GM21723 (cell line): ENCODE results near the gene RGP1.

Experiments used
- ATAC-seq: cut with Tn5 transposase; IDR thresholded peaks from one replicate; pipeline ENCODE4 v1.9.1; 2021; ENCODE audit warnings: mild to moderate bottlenecking, moderate library complexity; ENCODE audit not compliant: unreplicated experiment

The RGP1 gene

GRCh38 chr9:35769763-35770162 lies 20.7 kb downstream of the RGP1 start:
- ATAC-seq = no peak

DNA sequence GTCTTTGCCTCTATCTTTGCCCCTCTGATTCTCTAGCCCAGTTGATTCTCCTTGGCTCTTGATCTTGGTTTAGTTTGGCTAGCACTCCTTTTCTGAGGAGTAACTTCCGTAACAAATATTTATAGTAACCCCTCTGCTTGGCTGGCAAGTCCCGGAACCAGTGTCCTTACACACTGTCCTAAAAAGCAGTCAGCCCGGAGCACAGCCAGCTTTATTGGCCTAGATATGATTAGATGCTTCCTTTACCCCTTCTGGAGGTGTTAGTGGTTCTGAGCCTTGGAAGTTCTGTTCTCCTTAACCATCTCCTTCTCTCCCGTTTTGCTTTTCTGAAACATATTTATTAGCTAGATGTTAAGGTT lies 22.0 kb downstream of the RGP1 start:
- no peak for ATAC-seq

GRCh38 chr9:35771534-35771933 lies 22.4 kb downstream of the RGP1 start:
- no peak for ATAC-seq

DNA sequence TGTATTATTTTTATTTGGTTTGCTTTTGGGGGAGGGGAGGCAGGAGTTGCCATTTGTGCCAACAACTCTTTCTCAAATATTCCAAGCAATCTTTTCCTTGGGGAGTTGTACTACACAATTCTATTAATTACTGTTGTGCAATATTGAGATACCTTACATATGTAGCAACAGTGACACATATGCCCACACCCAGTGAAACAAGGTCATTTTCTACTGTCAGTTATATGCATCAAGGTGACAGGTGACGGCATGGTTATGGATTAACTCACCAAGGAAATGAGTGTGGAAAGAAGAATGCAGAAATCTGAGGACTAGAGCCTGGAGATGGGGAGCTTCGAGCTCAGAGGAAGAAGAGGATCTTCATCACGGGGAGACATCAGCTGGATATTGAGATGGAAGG lies 22.9 kb downstream of the RGP1 start:
- ATAC-seq = no peak

GRCh38 chr9:35774907-35775635 lies 26.0 kb downstream of the RGP1 start:
- no peak for ATAC-seq

DNA sequence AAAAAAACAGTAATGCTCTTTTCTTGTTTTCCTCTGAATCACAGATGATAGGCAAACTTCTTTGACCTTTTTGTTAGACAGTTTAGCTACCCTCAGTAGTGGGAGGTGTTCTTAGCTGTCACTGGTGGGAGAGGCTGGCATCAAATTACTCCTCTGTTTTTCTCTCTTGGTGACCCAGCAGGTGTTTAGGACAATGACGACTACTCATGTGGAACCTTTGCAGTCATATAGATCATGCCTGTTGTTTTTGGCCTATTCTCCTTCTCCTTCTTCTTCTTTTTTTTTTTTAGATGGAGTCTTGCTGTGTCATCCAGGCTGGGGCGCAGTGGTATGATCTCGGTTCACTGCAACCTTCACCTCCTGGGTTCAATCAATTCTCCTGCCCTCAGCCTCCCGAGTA lies 26.9 kb downstream of the RGP1 start:
- no peak for ATAC-seq

DNA sequence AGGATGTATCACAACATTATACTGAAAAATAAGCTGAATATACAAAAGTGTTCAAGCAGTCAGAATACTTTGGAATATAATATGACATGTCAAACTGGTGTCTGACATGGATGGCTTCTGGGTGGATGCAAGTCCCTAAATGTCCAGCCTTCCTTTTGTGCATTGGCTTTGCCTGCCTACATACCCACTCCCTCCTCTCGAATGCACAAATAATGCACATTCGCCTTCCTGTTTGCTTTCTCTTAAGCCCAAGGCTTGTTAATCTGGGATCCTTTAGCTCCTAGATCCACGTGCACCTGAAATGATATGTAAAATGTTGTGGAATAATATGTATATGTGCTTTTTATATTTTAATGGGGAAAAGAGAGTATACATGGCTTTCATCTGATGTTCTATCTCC lies 29.4 kb downstream of the RGP1 start:
- ATAC-seq = no peak

DNA sequence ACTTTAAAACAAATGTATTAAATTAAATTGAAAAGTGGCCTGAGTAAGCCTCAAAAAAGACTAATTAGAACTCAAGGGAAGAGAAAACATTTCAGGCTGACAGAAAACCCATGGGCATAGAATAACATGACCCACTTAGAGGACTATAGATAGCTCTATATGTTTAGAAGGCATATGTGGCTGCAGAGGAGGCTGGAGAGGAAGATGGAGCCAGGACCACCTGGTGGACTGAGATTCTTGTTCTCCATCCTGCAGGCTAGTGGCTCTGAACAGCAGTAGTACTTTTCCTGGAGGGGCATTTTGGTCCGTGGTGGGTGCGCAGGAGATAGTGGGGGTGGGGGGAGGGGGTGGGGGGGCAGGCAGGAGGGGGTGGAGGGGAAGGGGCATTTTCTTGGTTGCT lies 32.0 kb downstream of the RGP1 start:
- ATAC-seq = no peak

DNA sequence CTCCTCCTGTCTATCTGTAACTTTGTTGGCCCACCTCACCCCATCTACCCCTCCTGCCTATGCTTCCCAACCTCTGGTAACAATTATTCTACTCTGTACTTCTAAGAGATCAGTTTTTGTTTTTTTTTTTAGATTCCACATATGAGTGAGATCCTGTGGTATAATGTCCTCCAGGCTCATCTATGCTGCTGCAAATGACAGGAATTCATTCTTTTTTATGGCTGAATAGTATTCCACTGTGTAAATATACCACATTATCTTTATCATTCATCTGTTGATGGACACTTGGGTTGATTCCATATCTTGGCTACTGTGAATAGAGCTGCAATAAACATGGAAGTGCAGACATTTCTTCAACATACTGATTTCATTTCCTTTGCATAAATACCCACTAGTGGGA lies 34.3 kb downstream of the RGP1 start:
- ATAC-seq = no peak

DNA sequence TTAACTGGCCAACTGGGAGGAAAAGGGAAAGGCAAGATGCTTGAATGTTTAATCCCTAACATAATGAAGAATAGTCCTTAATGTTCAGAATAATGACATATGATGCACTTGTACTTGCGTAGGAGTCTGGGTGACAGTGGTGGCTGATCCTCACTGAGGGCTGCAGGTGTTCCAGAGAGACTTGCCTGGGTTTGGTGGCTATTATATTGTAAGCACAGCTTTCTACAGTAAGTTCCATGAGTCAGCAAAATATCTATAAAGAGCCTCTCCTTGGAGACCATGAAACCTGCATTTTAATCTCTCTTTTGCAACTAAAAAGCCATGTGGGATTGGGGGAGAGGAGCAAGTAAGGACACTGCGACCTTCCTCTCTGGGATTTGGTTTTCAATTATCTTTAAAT lies 40.5 kb downstream of the RGP1 start:
- ATAC-seq = no peak

DNA sequence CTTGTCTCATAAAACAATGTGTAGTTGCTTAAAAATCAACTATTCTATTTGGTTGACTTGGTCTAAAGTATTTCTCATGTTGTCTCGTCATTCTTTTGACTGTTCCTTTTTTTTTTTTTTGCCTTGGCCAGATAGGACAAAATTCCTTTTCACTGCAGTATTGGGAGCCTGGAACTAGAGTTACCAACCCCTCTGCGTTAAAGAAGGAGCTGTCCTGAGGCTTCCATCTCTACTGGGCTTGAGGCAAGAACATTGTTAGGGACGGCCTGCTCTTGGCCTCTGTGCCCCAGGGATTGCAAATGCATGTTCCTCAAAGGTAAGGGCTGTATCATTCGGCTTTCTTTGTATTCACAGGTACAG lies 40.9 kb downstream of the RGP1 start:
- ATAC-seq = no peak

GRCh38 chr9:35790385-35791296 lies 41.6 kb downstream of the RGP1 start:
- ATAC-seq = no peak

DNA sequence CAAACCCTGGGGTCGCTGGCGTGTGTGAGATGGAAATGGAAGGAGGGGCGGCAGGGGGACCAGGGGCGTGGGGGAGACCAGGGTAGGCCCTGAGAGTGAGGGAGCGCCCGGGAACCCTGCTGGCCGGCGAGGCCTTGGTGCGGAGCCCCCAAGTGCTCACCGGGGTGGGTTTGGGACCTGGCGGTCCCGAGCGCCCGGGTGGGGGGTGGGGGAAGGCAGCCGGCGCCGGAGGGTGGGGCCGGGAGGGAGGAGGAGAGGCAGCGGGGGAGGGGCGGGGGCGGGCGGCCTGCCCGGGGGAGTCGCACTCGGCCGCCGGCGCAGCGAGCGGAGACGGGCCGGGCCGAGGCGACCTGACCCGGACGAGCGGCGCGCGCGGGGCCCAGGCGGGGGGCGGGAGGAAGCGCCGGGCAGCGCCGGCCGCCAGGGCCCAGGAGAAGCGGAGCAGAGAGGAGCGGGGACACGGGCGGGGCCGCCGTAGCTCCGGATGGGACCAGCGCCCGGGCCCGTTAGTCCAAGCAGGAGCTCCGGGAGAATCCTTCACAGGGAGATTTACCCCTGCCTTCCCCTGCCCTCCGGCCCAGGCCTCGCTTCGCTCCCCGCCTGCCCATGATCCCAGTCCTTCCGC lies 42.3 kb downstream of the RGP1 start, which contains the start of gene NPR2:
Gene NPR2 (plus strand): TSS at position 295 of the 625 bp plus-strand sequence. CDS start 818 bp downstream, outside the sequence.
- ATAC-seq = no peak

DNA sequence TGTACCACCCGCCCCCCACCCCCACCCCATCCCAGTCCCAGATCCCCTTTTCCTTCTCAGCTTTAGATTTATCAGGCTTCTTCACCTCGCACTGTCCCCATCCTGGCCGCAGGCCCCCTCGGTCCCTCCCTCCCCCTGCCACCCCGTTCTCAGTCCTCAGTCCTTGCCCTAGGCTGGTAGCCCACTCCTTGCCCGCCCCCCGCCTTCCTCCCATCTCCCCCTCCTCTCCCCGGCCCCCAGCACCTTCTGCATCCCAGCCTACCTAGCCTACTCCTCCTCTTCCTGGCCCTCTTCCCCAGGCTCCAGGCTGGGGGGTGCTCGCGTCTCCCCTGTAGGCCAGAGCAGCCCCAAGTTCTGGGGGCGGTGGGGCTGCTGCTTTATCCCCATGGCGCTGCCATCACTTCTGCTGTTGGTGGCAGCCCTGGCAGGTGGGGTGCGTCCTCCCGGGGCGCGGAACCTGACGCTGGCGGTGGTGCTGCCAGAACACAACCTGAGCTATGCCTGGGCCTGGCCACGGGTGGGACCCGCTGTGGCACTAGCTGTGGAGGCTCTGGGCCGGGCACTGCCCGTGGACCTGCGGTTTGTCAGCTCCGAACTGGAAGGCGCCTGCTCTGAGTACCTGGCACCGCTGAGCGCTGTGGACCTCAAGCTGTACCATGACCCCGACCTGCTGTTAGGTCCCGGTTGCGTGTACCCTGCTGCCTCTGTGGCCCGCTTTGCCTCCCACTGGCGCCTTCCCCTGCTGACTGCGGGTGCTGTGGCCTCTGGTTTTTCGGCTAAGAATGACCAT lies 43.1 kb downstream of the RGP1 start:
- no peak for ATAC-seq

- ATAC-seq = no peak
Measured at GRCh38 chr9:35792826-35793225, 43.7 kb downstream of the RGP1 start.

DNA sequence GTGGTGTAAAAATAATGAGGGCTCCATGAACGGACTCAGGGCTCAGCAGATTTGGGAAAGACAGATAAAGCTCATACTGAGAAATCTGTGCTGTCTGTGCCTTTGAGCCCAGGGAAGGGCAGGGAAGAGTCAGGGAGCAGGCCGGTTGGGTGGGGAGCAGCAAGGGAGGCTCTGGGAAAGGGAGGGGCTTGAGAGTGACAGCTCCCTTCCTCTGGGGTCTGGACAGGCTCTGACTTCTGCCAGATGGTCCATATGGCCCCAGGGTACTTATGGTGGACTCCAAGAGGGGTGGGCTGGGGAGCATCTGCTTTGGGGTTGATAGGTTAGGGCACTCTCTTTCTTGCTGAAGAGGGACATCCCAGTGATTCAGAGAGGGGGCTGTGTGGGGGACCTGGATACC lies 44.4 kb downstream of the RGP1 start:
- no peak for ATAC-seq

GRCh38 chr9:35795695-35796094 lies 46.6 kb downstream of the RGP1 start:
- no peak for ATAC-seq

DNA sequence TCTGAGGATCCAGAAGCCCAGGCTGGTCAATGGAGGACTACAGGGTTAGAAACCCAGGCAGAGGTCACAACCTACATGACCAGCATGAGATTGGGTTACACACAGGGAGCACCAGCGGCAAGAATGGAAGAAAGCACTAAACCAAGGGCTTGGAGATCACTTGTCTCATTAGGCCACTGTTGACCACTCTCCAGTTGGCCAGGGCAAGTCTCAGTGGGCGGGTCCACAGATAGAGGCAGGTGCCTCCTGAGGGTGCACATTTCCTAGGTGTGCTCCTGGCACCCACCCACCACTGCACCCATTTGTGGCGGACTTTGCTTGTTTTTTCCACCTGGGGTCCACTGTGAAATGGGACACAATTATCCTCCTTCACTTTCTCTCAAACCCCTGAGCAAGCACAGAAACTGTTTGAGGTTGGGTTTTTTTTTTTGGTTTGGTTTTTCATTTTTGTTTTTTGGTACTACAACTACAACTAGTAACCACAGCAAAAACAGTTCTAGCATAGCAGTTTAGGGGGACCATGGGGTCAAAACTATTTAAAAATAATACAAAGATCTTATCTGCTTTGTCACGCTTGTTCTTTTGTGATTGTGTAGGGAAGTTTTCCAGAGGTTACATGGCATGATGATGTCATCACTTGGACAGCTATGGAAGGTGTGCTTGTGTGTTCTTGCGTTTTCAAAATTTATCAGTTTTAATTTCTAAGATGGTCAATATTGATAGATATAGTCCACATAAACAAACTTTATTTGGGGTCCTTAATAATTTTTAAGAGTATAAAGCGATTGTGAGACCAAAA lies 48.4 kb downstream of the RGP1 start:
- ATAC-seq = peak; percentile 49

GRCh38 chr9:35798658-35799374 lies 49.7 kb downstream of the RGP1 start:
- ATAC-seq = peak; percentile 58

GRCh38 chr9:35800530-35800929 lies 51.4 kb downstream of the RGP1 start:
- ATAC-seq = no peak
